ENCODE data around the gene IQCM.

The IQCM gene

DNA sequence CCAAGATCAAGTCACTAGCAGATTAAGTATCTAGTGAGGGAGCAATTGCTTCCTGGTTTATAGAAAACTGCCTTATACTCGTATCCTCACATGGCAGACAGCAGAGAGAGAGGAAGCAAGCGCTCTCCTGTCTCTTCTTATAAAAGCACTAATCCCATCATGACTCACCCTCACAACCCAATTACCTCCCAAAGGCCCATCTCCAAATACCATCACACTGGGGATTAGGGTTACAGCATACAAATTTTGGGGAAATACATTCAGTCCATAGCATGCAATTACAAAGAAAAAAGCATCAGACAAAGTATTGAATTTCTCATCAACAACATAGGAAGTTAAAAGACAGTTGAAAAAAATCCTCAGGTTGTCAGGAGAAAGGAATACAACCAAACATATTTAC is 292.6 kb downstream of the IQCM start:
- no peak overlapping the region for H3K4me3 ChIP-seq (replicated peaks; ENCODE audit: insufficient read depth, low read length)
- no peak overlapping the region for H3K27ac ChIP-seq (replicated peaks)
- H3K27me3 ChIP-seq (ENCODE audit: insufficient read depth, poor library complexity, severe bottlenecking) = no peaks in the 10 kb centered on the region
- no peak for DNase-seq (ENCODE audit: low read depth in 1 of 2, low spot score in 1 of 2)
- TF ChIP-seq, protein P1, sequence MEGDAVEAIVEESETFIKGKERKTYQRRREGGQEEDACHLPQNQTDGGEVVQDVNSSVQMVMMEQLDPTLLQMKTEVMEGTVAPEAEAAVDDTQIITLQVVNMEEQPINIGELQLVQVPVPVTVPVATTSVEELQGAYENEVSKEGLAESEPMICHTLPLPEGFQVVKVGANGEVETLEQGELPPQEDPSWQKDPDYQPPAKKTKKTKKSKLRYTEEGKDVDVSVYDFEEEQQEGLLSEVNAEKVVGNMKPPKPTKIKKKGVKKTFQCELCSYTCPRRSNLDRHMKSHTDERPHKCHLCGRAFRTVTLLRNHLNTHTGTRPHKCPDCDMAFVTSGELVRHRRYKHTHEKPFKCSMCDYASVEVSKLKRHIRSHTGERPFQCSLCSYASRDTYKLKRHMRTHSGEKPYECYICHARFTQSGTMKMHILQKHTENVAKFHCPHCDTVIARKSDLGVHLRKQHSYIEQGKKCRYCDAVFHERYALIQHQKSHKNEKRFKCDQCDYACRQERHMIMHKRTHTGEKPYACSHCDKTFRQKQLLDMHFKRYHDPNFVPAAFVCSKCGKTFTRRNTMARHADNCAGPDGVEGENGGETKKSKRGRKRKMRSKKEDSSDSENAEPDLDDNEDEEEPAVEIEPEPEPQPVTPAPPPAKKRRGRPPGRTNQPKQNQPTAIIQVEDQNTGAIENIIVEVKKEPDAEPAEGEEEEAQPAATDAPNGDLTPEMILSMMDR (IDR thresholded peaks at IDR 0.05; ENCODE audit: insufficient read depth, low read length) = no peak
- no peak for TF ChIP-seq SPI1 (IDR thresholded peaks at IDR 0.05; ENCODE audit: borderline replicate concordance, low read depth)
- TF ChIP-seq, protein P2, sequence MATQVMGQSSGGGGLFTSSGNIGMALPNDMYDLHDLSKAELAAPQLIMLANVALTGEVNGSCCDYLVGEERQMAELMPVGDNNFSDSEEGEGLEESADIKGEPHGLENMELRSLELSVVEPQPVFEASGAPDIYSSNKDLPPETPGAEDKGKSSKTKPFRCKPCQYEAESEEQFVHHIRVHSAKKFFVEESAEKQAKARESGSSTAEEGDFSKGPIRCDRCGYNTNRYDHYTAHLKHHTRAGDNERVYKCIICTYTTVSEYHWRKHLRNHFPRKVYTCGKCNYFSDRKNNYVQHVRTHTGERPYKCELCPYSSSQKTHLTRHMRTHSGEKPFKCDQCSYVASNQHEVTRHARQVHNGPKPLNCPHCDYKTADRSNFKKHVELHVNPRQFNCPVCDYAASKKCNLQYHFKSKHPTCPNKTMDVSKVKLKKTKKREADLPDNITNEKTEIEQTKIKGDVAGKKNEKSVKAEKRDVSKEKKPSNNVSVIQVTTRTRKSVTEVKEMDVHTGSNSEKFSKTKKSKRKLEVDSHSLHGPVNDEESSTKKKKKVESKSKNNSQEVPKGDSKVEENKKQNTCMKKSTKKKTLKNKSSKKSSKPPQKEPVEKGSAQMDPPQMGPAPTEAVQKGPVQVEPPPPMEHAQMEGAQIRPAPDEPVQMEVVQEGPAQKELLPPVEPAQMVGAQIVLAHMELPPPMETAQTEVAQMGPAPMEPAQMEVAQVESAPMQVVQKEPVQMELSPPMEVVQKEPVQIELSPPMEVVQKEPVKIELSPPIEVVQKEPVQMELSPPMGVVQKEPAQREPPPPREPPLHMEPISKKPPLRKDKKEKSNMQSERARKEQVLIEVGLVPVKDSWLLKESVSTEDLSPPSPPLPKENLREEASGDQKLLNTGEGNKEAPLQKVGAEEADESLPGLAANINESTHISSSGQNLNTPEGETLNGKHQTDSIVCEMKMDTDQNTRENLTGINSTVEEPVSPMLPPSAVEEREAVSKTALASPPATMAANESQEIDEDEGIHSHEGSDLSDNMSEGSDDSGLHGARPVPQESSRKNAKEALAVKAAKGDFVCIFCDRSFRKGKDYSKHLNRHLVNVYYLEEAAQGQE (IDR thresholded peaks at IDR 0.05; ENCODE audit: insufficient replicate concordance, low read depth) = no peak
- TF ChIP-seq GABPA (IDR thresholded peaks at IDR 0.05; ENCODE audit: low read depth) = no peak
- no peak for TF ChIP-seq POLR2AphosphoS5 (IDR thresholded peaks at IDR 0.05; ENCODE audit: low read depth)

DNA sequence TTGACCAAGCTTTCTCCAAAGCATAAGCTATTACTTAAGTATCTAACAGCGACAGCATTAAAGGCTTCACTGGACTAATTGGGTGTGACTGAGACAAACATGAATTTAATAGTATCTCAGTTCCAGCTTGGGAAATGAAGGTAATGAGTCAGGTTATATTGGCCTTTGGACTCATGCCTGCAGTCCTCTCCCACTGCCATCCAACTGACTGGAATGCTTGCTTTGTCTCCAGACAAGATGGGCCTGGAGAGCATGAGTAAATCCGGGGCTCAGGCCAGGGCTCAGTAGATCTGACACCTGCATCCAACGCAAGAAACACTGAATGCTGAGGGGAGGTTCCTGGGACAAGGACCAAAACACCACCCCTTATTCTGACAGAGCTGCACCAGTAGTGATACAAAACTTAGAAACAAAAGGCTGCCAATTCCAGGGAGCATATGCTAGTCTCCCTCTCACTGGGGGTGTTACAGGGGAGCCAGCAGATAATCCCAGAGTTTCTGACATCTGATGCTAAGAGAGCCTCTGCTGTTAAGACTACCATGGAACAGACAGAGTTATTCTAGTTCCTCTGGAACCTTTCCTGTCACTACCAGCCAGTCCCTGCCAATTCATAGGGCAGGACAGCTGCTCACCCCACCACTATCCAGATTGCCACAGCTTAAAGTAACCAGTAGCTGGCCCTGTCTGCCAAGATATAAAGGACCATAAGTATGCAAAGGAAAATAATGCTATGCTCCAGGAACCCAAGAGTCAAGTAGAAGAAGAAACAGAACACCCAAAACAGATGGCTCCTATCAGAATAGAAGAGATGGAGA is 293.8 kb downstream of the IQCM start:
- no peaks in the 10 kb centered on the region for H3K27me3 ChIP-seq (ENCODE audit: insufficient read depth, poor library complexity, severe bottlenecking)
- H3K27ac ChIP-seq (replicated peaks) = no peak overlapping the region
- no peak for DNase-seq (ENCODE audit: low read depth in 1 of 2, low spot score in 1 of 2)
- H3K4me3 ChIP-seq (replicated peaks; ENCODE audit: insufficient read depth, low read length) = no peak overlapping the region
- TF ChIP-seq POLR2AphosphoS5 (IDR thresholded peaks at IDR 0.05; ENCODE audit: low read depth) (no peak), SPI1 (IDR thresholded peaks at IDR 0.05; ENCODE audit: borderline replicate concordance, low read depth) (no peak), GABPA (IDR thresholded peaks at IDR 0.05; ENCODE audit: low read depth) (no peak)
- TF ChIP-seq, protein P1 (IDR thresholded peaks at IDR 0.05; ENCODE audit: insufficient read depth, low read length) = no peak
- TF ChIP-seq, protein P2 (IDR thresholded peaks at IDR 0.05; ENCODE audit: insufficient replicate concordance, low read depth) = no peak

DNA sequence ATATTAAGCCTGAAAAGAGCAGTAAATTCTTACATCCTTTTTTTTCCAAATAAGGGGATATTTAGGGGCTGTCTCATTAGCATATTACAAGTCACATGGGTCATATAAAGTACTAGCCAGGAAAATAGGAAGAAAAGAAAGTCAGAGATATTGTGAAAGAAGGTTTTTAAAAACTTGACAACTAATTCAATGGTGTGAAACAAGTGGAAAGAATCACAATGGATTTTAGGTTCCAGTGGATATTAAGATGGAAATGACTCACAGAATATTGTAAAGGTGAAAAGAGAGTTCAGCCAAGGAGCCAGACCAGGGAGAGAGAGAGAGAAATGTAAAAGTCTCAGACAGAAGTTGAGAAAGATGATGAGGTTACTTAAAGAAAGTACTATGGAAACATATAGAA is 297.2 kb downstream of the IQCM start:
- Histone ChIP-seq H3K27ac (replicated peaks) (no peak overlapping the region), H3K27me3 (ENCODE audit: insufficient read depth, poor library complexity, severe bottlenecking) (no peaks in the 10 kb centered on the region), H3K4me3 (replicated peaks; ENCODE audit: insufficient read depth, low read length) (no peak overlapping the region)
- no peak for DNase-seq (ENCODE audit: low read depth in 1 of 2, low spot score in 1 of 2)
- TF ChIP-seq, protein P1 (IDR thresholded peaks at IDR 0.05; ENCODE audit: insufficient read depth, low read length) = no peak

DNA sequence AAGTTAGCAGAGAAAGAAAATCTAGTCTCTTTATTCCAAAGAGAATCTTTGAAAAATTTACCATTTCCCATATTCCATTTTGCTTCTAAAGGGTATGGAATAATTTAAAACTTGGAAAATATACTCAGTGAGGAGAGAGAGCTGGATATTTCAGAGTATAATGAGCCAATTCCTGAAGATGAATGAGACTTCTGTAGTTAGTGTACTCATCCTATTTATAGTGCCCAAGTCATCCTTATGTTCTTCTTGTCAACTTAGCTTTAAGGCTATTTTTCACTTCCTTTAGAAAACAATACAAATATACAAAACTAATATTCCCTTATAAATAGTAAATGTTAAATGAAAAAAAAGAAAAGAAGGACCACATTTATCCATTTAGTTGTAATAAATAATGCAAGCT is 302.6 kb downstream of the IQCM start:
- TF ChIP-seq POLR2AphosphoS5 (IDR thresholded peaks at IDR 0.05; ENCODE audit: low read depth) = no peak
- TF ChIP-seq GABPA (IDR thresholded peaks at IDR 0.05; ENCODE audit: low read depth) = no peak
- TF ChIP-seq, protein P2 (IDR thresholded peaks at IDR 0.05; ENCODE audit: insufficient replicate concordance, low read depth) = no peak
- TF ChIP-seq SPI1 (IDR thresholded peaks at IDR 0.05; ENCODE audit: borderline replicate concordance, low read depth) = no peak
- TF ChIP-seq, protein P1 (IDR thresholded peaks at IDR 0.05; ENCODE audit: insufficient read depth, low read length) = no peak
- Histone ChIP-seq H3K27ac (replicated peaks) (no peak overlapping the region), H3K4me3 (replicated peaks; ENCODE audit: insufficient read depth, low read length) (no peak overlapping the region), H3K27me3 (ENCODE audit: insufficient read depth, poor library complexity, severe bottlenecking) (no peaks in the 10 kb centered on the region)
- DNase-seq (ENCODE audit: low read depth in 1 of 2, low spot score in 1 of 2) = no peak

All from HL-60 (cell line).